GM12878 (cell line): ENCODE results near the gene MYO18B. TPM values are rescaled to one million over a fixed set of nuclear protein-coding genes. Genes with fewer than 3 reads are reported as not detected.
A peak's percentile ranks its signal among the peaks of the same experiment; 100 is the strongest.

ENCODE experiments used
- ATAC-seq: fragments of 200-7000 bp; cut with Tn5 transposase; 3 replicates; pipeline ENCODE4 v1.9.1; 2020; ENCODE audit warnings: mild to moderate bottlenecking, moderate library complexity
- BruUV-seq: library from RNA; stranded (reverse); fragments of 400-500 nt; replicated peaks from 2 replicates; lab custom pipeline; 2021; lab: Mats Ljungman, UMichigan
- CTCF ChIA-PET: fragments of 300-600 bp; sonication (Branson Sonifier 250); formaldehyde crosslinking; extraction: SDS; loops from one replicate; lab custom pipeline; 2021; ENCODE audit warnings: inconsistent platforms; lab: Yijun Ruan, JAX
- POLR2A ChIA-PET: fragments of 350-600 bp; formaldehyde crosslinking; extraction: SDS; loops from one replicate; lab custom pipeline; 2021; ENCODE audit warnings: inconsistent platforms; lab: Charles Lee
- RAD21 ChIA-PET: fragments of 300-600 bp; sonication (Branson Sonifier 250); formaldehyde crosslinking; loops from one replicate; lab custom pipeline; 2023; ENCODE audit warnings: antibody characterized with exemption; ENCODE audit not compliant: unreplicated experiment; lab: Charles Lee
- SMC1A ChIA-PET: fragments of 300-600 bp; sonication (Branson Sonifier 250); formaldehyde crosslinking; loops from one replicate; lab custom pipeline; 2023; ENCODE audit not compliant: unreplicated experiment, uncharacterized antibody; lab: Charles Lee
- DNase-seq: peaks from one replicate; pipeline ENCODE4 v3.0.0-alpha.2; 2011; ENCODE audit warnings: low read depth, low spot score
- FAIRE-seq: peaks from 3 replicates; lab custom pipeline; 2011; peaks lifted over from hg19 to GRCh38; lab: Jason Lieb, UNC
- H2AFZ ChIP-seq: 2 replicates; pipeline ENCODE4 v1.6.0; 2011; ENCODE audit warnings: low read depth, low read length, control low read depth; ENCODE audit not compliant: control insufficient read depth
- H3K27ac ChIP-seq: 2 replicates; pipeline ENCODE4 v1.5.1; 2011; ENCODE audit warnings: control low read depth; ENCODE audit not compliant: control insufficient read depth, insufficient read depth
- H3K27me3 ChIP-seq, 2 experiments: replicated peaks in 1 of 2; 2 replicates each; pipeline versions ENCODE4 v1.6.0 to v1.6.1; 2011; ENCODE audit warnings: low read length in 1 of 2; ENCODE audit not compliant: control insufficient read depth in 2 of 2, insufficient read depth in 2 of 2
- H3K36me3 ChIP-seq, 2 experiments: 2 replicates each; pipeline ENCODE4 v1.5.1; 2011; ENCODE audit warnings: low read length in 1 of 2; ENCODE audit not compliant: control insufficient read depth in 2 of 2, insufficient read depth in 2 of 2
- H3K4me1 ChIP-seq: 2 replicates; pipeline ENCODE4 v1.6.1; 2011; ENCODE audit warnings: mild to moderate bottlenecking, low read length, moderate library complexity, mixed read lengths; ENCODE audit not compliant: control insufficient read depth, insufficient read depth
- H3K4me2 ChIP-seq: 2 replicates; pipeline ENCODE4 v1.6.0; 2011; ENCODE audit warnings: control low read depth; ENCODE audit not compliant: control insufficient read depth, insufficient read depth
- H3K4me3 ChIP-seq: fragments of 200-600 bp; sonication (generic); 2 replicates; pipeline ENCODE4 v1.5.1; 2016
- H3K79me2 ChIP-seq: 2 replicates; pipeline ENCODE4 v1.6.0; 2011; ENCODE audit warnings: low read length; ENCODE audit not compliant: control insufficient read depth, insufficient read depth
- H3K9ac ChIP-seq: 2 replicates; pipeline ENCODE4 v1.8.0; 2011; ENCODE audit warnings: low read length, control low read depth, mixed read lengths; ENCODE audit not compliant: control insufficient read depth, insufficient read depth
- H3K9me3 ChIP-seq: replicated peaks from 3 replicates; pipeline ENCODE4 v1.5.1; 2011; ENCODE audit warnings: mild to moderate bottlenecking, low read length; ENCODE audit not compliant: control insufficient read depth, insufficient read depth
- H4K20me1 ChIP-seq: 2 replicates; pipeline ENCODE4 v1.6.0; 2011; ENCODE audit not compliant: control insufficient read depth, insufficient read depth
- CBX5 ChIP-seq: sonication (generic); IDR thresholded peaks from 2 replicates; pipeline ENCODE4 v1.6.1; 2016; ENCODE audit warnings: low read depth, moderate library complexity, mild to moderate bottlenecking, inconsistent platforms
- CEBPB ChIP-seq, 2 experiments: fragments of 150-350 bp in 1 of 2; IDR thresholded peaks; 2 replicates each; pipeline ENCODE4 v1.6.1; 2012 to 2014; ENCODE audit warnings: low read depth in 2 of 2, low read length in 2 of 2, borderline replicate concordance in 1 of 2, inconsistent platforms in 1 of 2
- EZH2 ChIP-seq: IDR thresholded peaks from 2 replicates; pipeline ENCODE4 v1.6.1; 2012; ENCODE audit warnings: low read depth, mild to moderate bottlenecking, control low read depth, inconsistent platforms, low read length, borderline replicate concordance; ENCODE audit not compliant: control insufficient read depth
- HCFC1 ChIP-seq: fragments of 150-350 bp; IDR thresholded peaks from 2 replicates; pipeline ENCODE4 v1.6.1; 2014; ENCODE audit warnings: low read length
- MEF2B ChIP-seq: fragments of 450-650 bp; IDR thresholded peaks from 2 replicates; pipeline ENCODE4 v1.6.1; 2018; ENCODE audit warnings: mild to moderate bottlenecking, moderate library complexity; ENCODE audit not compliant: partially characterized antibody, poor library complexity, severe bottlenecking
- RAD21 ChIP-seq: IDR thresholded peaks from 2 replicates; pipeline ENCODE4 v1.6.1; 2011; ENCODE audit warnings: mild to moderate bottlenecking, low read depth, low read length, moderate library complexity; ENCODE audit not compliant: insufficient read depth
- RUNX3 ChIP-seq: IDR thresholded peaks from 2 replicates; pipeline ENCODE4 v1.6.1; 2012; ENCODE audit warnings: low read length, inconsistent platforms
- SMC3 ChIP-seq: IDR thresholded peaks from 2 replicates; pipeline ENCODE4 v1.6.1; 2011; ENCODE audit warnings: low read length, improper control_type of control experiment, borderline replicate concordance
- YBX1 ChIP-seq: fragments of 450-650 bp; IDR thresholded peaks from 2 replicates; pipeline ENCODE4 v1.6.1; 2016; ENCODE audit warnings: antibody characterized with exemption
- WGBS: methylation state at CpG from one replicate; pipeline ENCODE4 v1.1.6; 2016; ENCODE audit warnings: low lambda C conversion rate; ENCODE audit not compliant: insufficient replicate concordance, insufficient coverage; ENCODE audit errors: missing lambda C conversion rate; 5-methylcytosine and 5-hydroxymethylcytosine counted together
- in situ Hi-C: fragments of 300-500 bp; cut with MboI; formaldehyde crosslinking; loops from 9 replicates; pipeline ENCODE4 v1.14.3; 2018; ENCODE audit warnings: mixed read lengths
- intact Hi-C: fragments of 100-400 bp; cut with micrococcal nuclease; formaldehyde crosslinking; loops from one replicate; pipeline ENCODE4 v1.14.2; 2022; ENCODE audit not compliant: unreplicated experiment
- polyA plus RNA-seq, 11 experiments: library from polyadenylated mRNA; depleted of rRNA in 4 of 11; unstranded in 6 of 11; stranded (reverse) in 5 of 11; fragments of >200 nt; fragmentation: Nextera tagmentation in 4 of 11; fragmentation: Illumina TruSeq in 1 of 11; extraction: Ambion mirVana in 4 of 11; extraction: Trizol in 1 of 11; gene quantifications; 1 replicate in 1 of 11; 2 replicates in 10 of 11; pipeline versions ENCODE4 v1.2.1 to v1.2.3, GENCODE V29; 2011 to 2016; ENCODE audit warnings: inconsistent platforms in 2 of 11, missing spikeins in 2 of 11, low read depth in 1 of 11
- total RNA-seq, 4 experiments: library from RNA; depleted of rRNA in 3 of 4; stranded (reverse); fragments of >200 nt in 3 of 4; fragmentation: Illumina TruSeq in 1 of 4; extraction: Trizol in 1 of 4; gene quantifications; 2 replicates each; pipeline versions ENCODE4 v1.2.1 to v1.2.3, GENCODE V29; 2013 to 2021
- TF ChIP-seq, protein P1 (sequence below), 3 experiments: IDR thresholded peaks in 2 of 3; conservative IDR thresholded peaks in 1 of 3; 2 replicates each; pipeline ENCODE4 v1.5.1; 2011; ENCODE audit warnings: low read depth in 3 of 3, low read length in 3 of 3, mild to moderate bottlenecking in 3 of 3, control low read depth in 2 of 3, moderate library complexity in 2 of 3, inconsistent platforms in 1 of 3, mixed read lengths in 1 of 3; ENCODE audit not compliant: control insufficient read depth in 2 of 3, insufficient read depth in 1 of 3; ENCODE audit errors: extremely low read depth in 1 of 3
- TF ChIP-seq, protein P2 (sequence below): IDR thresholded peaks from 2 replicates; pipeline ENCODE4 v1.6.1; 2011; ENCODE audit warnings: borderline replicate concordance, low read depth, mild to moderate bottlenecking, moderate library complexity, low read length; ENCODE audit not compliant: insufficient read depth, poor library complexity, severe bottlenecking
- TF ChIP-seq, protein P3 (sequence below): fragments of 450-650 bp; IDR thresholded peaks from 2 replicates; pipeline ENCODE4 v1.6.1; 2017; ENCODE audit warnings: mild to moderate bottlenecking, moderate library complexity

MYO18B gene
- total and polyA plus RNA-seq, 10 of the 15 experiments (the other 5 are each of a cell fraction or from before 2014, with no cell fraction given): 0.05 to 2.1 (median 0.51) TPM; not detected in 1

DNA sequence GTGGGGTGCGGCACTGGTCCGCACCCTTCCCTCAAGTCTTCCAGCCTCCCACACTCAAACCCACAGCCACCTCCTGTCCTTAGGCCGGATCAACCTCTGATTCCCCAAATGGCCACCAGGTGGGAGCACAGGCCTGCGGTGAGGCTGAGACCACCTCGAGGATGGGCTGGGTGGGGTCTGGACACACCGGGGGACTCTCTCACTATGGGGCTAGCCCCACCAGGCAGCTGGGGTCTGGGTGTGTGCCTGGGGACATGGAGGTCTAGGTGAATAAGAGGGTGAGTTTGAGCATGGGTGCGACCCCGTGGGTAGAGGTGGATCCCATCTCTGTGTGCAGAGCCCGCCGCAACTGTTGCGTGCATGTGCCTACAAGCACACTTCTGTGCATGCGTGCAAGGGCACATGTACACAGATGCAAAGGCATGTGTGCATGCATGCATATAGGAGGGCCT lies 32.6 kb downstream of the MYO18B start:
- in situ Hi-C loops: loop anchor here (5.0 to 10.0 kb wide), 3 partner anchors 217 to 540 kb away; no protein-coding TSS in a partner anchor
- no peak overlapping the region for H3K27ac ChIP-seq
- no peaks in the 10 kb centered on the region for H4K20me1 ChIP-seq
- RAD21 ChIA-PET: no interaction called here
- no peaks in the 10 kb centered on the region for H3K4me1 ChIP-seq
- DNase-seq (no peak), FAIRE-seq (peak; percentile 49), ATAC-seq (peak; percentile 60)
- SMC1A ChIA-PET: no interaction called here
- CTCF ChIA-PET: interaction anchor here (2.3 to 3.7 kb wide), 2 partner anchors 232 to 327 kb away, joined by 15 to 64 read pairs; no protein-coding TSS in a partner anchor
- H3K4me3 ChIP-seq: no peak overlapping the region
- POLR2A ChIA-PET: no interaction called here
- TF ChIP-seq EZH2 (no peak), CBX5 (no peak), HCFC1 (no peak), RAD21 (peak; percentile 86), YBX1 (no peak), CEBPB (IDR thresholded peaks at IDR 0.05; ENCODE audit: borderline replicate concordance in 1 of 2, low read depth in 2 of 2, low read length in 2 of 2) (no peak), RUNX3 (0 out of 2 replicates have a peak, but pooled peaks have one; percentile 19), SMC3 (peak; percentile 71), MEF2B (no peak)
- TF ChIP-seq, protein P1, sequence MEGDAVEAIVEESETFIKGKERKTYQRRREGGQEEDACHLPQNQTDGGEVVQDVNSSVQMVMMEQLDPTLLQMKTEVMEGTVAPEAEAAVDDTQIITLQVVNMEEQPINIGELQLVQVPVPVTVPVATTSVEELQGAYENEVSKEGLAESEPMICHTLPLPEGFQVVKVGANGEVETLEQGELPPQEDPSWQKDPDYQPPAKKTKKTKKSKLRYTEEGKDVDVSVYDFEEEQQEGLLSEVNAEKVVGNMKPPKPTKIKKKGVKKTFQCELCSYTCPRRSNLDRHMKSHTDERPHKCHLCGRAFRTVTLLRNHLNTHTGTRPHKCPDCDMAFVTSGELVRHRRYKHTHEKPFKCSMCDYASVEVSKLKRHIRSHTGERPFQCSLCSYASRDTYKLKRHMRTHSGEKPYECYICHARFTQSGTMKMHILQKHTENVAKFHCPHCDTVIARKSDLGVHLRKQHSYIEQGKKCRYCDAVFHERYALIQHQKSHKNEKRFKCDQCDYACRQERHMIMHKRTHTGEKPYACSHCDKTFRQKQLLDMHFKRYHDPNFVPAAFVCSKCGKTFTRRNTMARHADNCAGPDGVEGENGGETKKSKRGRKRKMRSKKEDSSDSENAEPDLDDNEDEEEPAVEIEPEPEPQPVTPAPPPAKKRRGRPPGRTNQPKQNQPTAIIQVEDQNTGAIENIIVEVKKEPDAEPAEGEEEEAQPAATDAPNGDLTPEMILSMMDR (IDR thresholded peaks at IDR 0.05 in 2 of 3, conservative IDR thresholded peaks at IDR 0.05 in 1 of 3; ENCODE audit: control insufficient read depth in 2 of 3, extremely low read depth in 1 of 3, insufficient read depth in 1 of 3, low read depth in 3 of 3, low read length in 3 of 3): peak; percentile 56 to 73 (median 68)
- TF ChIP-seq, protein P2, sequence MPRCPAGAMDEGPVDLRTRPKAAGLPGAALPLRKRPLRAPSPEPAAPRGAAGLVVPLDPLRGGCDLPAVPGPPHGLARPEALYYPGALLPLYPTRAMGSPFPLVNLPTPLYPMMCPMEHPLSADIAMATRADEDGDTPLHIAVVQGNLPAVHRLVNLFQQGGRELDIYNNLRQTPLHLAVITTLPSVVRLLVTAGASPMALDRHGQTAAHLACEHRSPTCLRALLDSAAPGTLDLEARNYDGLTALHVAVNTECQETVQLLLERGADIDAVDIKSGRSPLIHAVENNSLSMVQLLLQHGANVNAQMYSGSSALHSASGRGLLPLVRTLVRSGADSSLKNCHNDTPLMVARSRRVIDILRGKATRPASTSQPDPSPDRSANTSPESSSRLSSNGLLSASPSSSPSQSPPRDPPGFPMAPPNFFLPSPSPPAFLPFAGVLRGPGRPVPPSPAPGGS: no peak
- TF ChIP-seq, protein P3, sequence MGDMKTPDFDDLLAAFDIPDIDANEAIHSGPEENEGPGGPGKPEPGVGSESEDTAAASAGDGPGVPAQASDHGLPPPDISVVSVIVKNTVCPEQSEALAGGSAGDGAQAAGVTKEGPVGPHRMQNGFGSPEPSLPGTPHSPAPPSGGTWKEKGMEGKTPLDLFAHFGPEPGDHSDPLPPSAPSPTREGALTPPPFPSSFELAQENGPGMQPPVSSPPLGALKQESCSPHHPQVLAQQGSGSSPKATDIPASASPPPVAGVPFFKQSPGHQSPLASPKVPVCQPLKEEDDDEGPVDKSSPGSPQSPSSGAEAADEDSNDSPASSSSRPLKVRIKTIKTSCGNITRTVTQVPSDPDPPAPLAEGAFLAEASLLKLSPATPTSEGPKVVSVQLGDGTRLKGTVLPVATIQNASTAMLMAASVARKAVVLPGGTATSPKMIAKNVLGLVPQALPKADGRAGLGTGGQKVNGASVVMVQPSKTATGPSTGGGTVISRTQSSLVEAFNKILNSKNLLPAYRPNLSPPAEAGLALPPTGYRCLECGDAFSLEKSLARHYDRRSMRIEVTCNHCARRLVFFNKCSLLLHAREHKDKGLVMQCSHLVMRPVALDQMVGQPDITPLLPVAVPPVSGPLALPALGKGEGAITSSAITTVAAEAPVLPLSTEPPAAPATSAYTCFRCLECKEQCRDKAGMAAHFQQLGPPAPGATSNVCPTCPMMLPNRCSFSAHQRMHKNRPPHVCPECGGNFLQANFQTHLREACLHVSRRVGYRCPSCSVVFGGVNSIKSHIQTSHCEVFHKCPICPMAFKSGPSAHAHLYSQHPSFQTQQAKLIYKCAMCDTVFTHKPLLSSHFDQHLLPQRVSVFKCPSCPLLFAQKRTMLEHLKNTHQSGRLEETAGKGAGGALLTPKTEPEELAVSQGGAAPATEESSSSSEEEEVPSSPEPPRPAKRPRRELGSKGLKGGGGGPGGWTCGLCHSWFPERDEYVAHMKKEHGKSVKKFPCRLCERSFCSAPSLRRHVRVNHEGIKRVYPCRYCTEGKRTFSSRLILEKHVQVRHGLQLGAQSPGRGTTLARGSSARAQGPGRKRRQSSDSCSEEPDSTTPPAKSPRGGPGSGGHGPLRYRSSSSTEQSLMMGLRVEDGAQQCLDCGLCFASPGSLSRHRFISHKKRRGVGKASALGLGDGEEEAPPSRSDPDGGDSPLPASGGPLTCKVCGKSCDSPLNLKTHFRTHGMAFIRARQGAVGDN: no peak
- no peaks in the 10 kb centered on the region for H3K27me3 ChIP-seq
- no peaks in the 10 kb centered on the region for H3K36me3 ChIP-seq
- H3K4me2 ChIP-seq: no peak overlapping the region
- no peaks in the 10 kb centered on the region for H3K79me2 ChIP-seq
- no peak overlapping the region for H2AFZ ChIP-seq
- H3K9me3 ChIP-seq: no peaks in the 10 kb centered on the region; the same call in 2 of the 3 replicates
- no TSS peak for BruUV-seq
- intact Hi-C loops: loop anchor here (1.0 to 10.0 kb wide), 2 partner anchors 540 to 557 kb away; no protein-coding TSS in a partner anchor
- no peak overlapping the region for H3K9ac ChIP-seq
- WGBS: 41% methylated on average over 12 of the region's 12 CpGs
